B cell (primary cell): ENCODE results near the gene PROSER1. TPM values are rescaled to one million over a fixed set of nuclear protein-coding genes. Genes with fewer than 3 reads are reported as not detected.

Experiments
- ATAC-seq: fragments of 200-7000 bp; cut with Tn5 transposase; one replicate; pipeline ENCODE4 v1.10.0; 2021; ENCODE audit warnings: low read depth, mild to moderate bottlenecking, moderate number of reproducible peaks, moderate library complexity
- CTCF ChIA-PET: fragments of 350-600 bp; sonication (Branson Sonifier 250); formaldehyde crosslinking; loops from one replicate; lab custom pipeline; 2021; ENCODE audit warnings: antibody characterized with exemption, inconsistent platforms; lab: Charles Lee
- POLR2A ChIA-PET: fragments of 350-600 bp; sonication (Branson Sonifier 250); formaldehyde crosslinking; loops from one replicate; lab custom pipeline; 2021; ENCODE audit warnings: antibody characterized with exemption; lab: Charles Lee
- DNase-seq: peaks from one replicate; pipeline ENCODE4 v3.0.0; 2013
- H2AFZ ChIP-seq: 2 replicates; pipeline ENCODE4 v1.6.1; 2012; ENCODE audit warnings: mild to moderate bottlenecking, low read depth, low read length; ENCODE audit not compliant: insufficient read depth, poor library complexity, severe bottlenecking
- H3K27ac ChIP-seq, 2 donors: 1 replicate in 1 of 2; 2 replicates in 1 of 2; pipeline ENCODE4 v1.5.1; 2012 to 2013; ENCODE audit warnings: low read length in 2 of 2, mild to moderate bottlenecking in 2 of 2, moderate library complexity in 1 of 2
- H3K27me3 ChIP-seq, 4 experiments: fragments of 200-600 bp in 1 of 4; sonication (generic) in 1 of 4; replicated peaks in 1 of 4; 1 replicate in 2 of 4; 2 replicates in 2 of 4; pipeline versions ENCODE4 v1.6.1 to v1.7.0; 2013 to 2016; ENCODE audit warnings: low read length in 3 of 4, mild to moderate bottlenecking in 2 of 4, mixed read lengths in 1 of 4, moderate library complexity in 1 of 4; ENCODE audit not compliant: insufficient read depth in 4 of 4, control insufficient read depth in 3 of 4; ENCODE audit errors: control extremely low read depth in 1 of 4
- H3K36me3 ChIP-seq, 2 experiments: replicated peaks in 1 of 2; 1 replicate in 1 of 2; 2 replicates in 1 of 2; pipeline versions ENCODE4 v1.6.1 to v1.7.1; 2013; ENCODE audit warnings: low read length in 1 of 2; ENCODE audit not compliant: insufficient read depth in 2 of 2, control insufficient read depth in 1 of 2; ENCODE audit errors: control extremely low read depth in 1 of 2, extremely low read depth in 1 of 2
- H3K4me1 ChIP-seq, 2 donors: fragments of 200-600 bp in 1 of 2; sonication (generic) in 1 of 2; 1 replicate in 1 of 2; 2 replicates in 1 of 2; pipeline versions ENCODE4 v1.5.1 to v1.6.1; 2013 to 2017; ENCODE audit warnings: low read length in 2 of 2; ENCODE audit not compliant: control insufficient read depth in 2 of 2, insufficient read depth in 2 of 2
- H3K4me2 ChIP-seq: replicated peaks from 2 replicates; pipeline ENCODE3; 2012; ENCODE audit warnings: mild to moderate bottlenecking, low read depth, low read length; ENCODE audit not compliant: poor library complexity, severe bottlenecking
- H3K4me3 ChIP-seq, 5 experiments: fragments of 200-600 bp in 1 of 5; sonication (generic) in 1 of 5; 1 replicate in 3 of 5; 2 replicates in 2 of 5; pipeline versions ENCODE4 v1.5.1 to v1.7.0; 2011 to 2016; ENCODE audit warnings: low read length in 4 of 5, mild to moderate bottlenecking in 4 of 5, low read depth in 2 of 5, control low read depth in 1 of 5, moderate library complexity in 1 of 5; ENCODE audit not compliant: insufficient read depth in 1 of 5; ENCODE audit errors: control extremely low read depth in 1 of 5, extremely low read depth in 1 of 5
- H3K79me2 ChIP-seq: fragments of 200-600 bp; sonication (generic); one replicate; pipeline ENCODE4 v1.6.0; 2016; ENCODE audit warnings: low read length; ENCODE audit not compliant: control insufficient read depth, insufficient read depth
- H3K9ac ChIP-seq: fragments of 200-600 bp; sonication (generic); 2 replicates; pipeline ENCODE4 v1.6.1; 2017; ENCODE audit warnings: mild to moderate bottlenecking, low read length, moderate library complexity
- H3K9me3 ChIP-seq, 3 donors: one replicate each; pipeline versions ENCODE4 v1.6.1 to v1.7.1; 2013; ENCODE audit warnings: low read length in 2 of 3; ENCODE audit not compliant: control insufficient read depth in 2 of 3, insufficient read depth in 1 of 3; ENCODE audit errors: control extremely low read depth in 1 of 3
- H4K20me1 ChIP-seq: 2 replicates; pipeline ENCODE4 v1.6.0; 2012; ENCODE audit warnings: mild to moderate bottlenecking, low read length; ENCODE audit not compliant: insufficient read depth, control insufficient read depth, poor library complexity, severe bottlenecking
- H3K27ac Mint-ChIP-seq: one replicate; pipeline ENCODE4 v1.8.0; 2021; ENCODE audit warnings: mixed read lengths
- H3K27me3 Mint-ChIP-seq: one replicate; pipeline ENCODE4 v1.8.0; 2021; ENCODE audit warnings: mixed read lengths
- H3K4me1 Mint-ChIP-seq: one replicate; pipeline ENCODE4 v1.8.0; 2021; ENCODE audit warnings: mixed read lengths
- H3K4me3 Mint-ChIP-seq: one replicate; pipeline ENCODE4 v1.8.0; 2021; ENCODE audit warnings: mixed read lengths
- H3K9me3 Mint-ChIP-seq: one replicate; pipeline ENCODE4 v1.8.0; 2022; ENCODE audit warnings: mixed read lengths; ENCODE audit not compliant: insufficient read depth
- EZH2 ChIP-seq: IDR thresholded peaks from 2 replicates; pipeline ENCODE4 v1.6.1; 2012; ENCODE audit warnings: borderline replicate concordance, low read depth, mild to moderate bottlenecking, moderate library complexity, low read length; ENCODE audit not compliant: insufficient read depth, poor library complexity, severe bottlenecking
- WGBS: methylation state at CpG from one replicate; pipeline ENCODE4 v1.1.5; 2013; ENCODE audit warnings: missing lambda C conversion rate; ENCODE audit not compliant: insufficient coverage; 5-methylcytosine and 5-hydroxymethylcytosine counted together
- intact Hi-C: fragments of 100-400 bp; cut with micrococcal nuclease; formaldehyde crosslinking; loops from one replicate; pipeline ENCODE4 v1.10.0; 2022
- polyA plus RNA-seq: library from polyadenylated mRNA; depleted of rRNA; stranded (reverse); fragments of >200 nt; gene quantifications from 2 replicates; pipeline ENCODE4 v1.2.3, GENCODE V29; 2012
- total RNA-seq, 2 donors: library from RNA; stranded (reverse); fragments of 120-200 nt in 1 of 2; gene quantifications; 1 replicate in 1 of 2; 2 replicates in 1 of 2; pipeline versions ENCODE4 v1.2.3 to v1.2.4, GENCODE V29; 2013 to 2022
- TF ChIP-seq, protein P1 (sequence below): fragments of 200-600 bp; IDR thresholded peaks from one replicate; pipeline ENCODE4 v1.8.0; 2022; ENCODE audit warnings: antibody characterized with exemption, mild to moderate bottlenecking

Gene PROSER1
- total and polyA plus RNA-seq, 2 donors (not counting 1 experiment from before 2014, with no cell fraction given): 18.1 to 63.5 TPM

DNA sequence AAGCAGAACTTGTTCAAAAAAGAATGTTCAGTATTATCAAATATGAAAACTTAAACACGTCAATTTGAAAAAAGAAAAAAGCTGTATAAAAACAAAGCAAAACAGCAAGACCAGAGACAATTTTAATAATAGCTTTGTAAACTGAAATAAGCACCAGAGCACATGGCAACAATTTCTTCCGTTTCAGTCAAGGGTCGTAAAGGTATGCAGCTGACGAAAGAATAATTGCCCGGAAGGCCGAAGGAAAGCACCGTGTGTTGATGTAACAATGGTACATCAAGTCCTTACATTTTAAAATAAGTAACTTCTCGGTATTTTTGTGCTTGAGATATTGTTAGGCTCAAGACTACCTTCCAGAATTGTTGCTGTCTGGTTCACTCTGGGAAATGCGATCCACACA is 1.7 kb downstream of the PROSER1 start:
- Mint-ChIP-seq H3K27me3 (no peaks in the 10 kb centered on the region), H3K27ac (no peak overlapping the region), H3K9me3 (no peaks in the 10 kb centered on the region), H3K4me1 (peaks cover 62% of the 10 kb centered on the region), H3K4me3 (peak overlapping the region; percentile 92)
- peak overlapping the region in 1 of 2 donors; percentile 95 for H3K27ac ChIP-seq
- intact Hi-C loops: loop anchor here (10.0 kb wide), 2 partner anchors 1549 to 1739 kb away; partner anchors contain the start of gene MRPS31
- POLR2A ChIA-PET: no interaction called here
- WGBS: 0% methylated on average over 1 of the region's 9 CpGs
- CTCF ChIA-PET: no interaction called here
- H3K36me3 ChIP-seq: no peaks in the 10 kb centered on the region
- H3K4me2 ChIP-seq: peak overlapping the region; percentile 87
- H3K4me1 ChIP-seq: peaks cover 30 to 35% of the 10 kb centered on the region in 2 donors
- no peaks in the 10 kb centered on the region for H3K9me3 ChIP-seq
- ATAC-seq (no peak), DNase-seq (peak; percentile 36)
- peak overlapping the region; percentile 95 for H2AFZ ChIP-seq
- H3K4me3 ChIP-seq: peak overlapping the region; percentile 67 to 99 (median 86)
- peaks cover 62% of the 10 kb centered on the region for H3K79me2 ChIP-seq
- peaks cover 30% of the 10 kb centered on the region for H4K20me1 ChIP-seq
- no peak for TF ChIP-seq EZH2
- TF ChIP-seq, protein P1, sequence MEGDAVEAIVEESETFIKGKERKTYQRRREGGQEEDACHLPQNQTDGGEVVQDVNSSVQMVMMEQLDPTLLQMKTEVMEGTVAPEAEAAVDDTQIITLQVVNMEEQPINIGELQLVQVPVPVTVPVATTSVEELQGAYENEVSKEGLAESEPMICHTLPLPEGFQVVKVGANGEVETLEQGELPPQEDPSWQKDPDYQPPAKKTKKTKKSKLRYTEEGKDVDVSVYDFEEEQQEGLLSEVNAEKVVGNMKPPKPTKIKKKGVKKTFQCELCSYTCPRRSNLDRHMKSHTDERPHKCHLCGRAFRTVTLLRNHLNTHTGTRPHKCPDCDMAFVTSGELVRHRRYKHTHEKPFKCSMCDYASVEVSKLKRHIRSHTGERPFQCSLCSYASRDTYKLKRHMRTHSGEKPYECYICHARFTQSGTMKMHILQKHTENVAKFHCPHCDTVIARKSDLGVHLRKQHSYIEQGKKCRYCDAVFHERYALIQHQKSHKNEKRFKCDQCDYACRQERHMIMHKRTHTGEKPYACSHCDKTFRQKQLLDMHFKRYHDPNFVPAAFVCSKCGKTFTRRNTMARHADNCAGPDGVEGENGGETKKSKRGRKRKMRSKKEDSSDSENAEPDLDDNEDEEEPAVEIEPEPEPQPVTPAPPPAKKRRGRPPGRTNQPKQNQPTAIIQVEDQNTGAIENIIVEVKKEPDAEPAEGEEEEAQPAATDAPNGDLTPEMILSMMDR: no peak
- peak overlapping the region; percentile 89 for H3K9ac ChIP-seq
- no peaks in the 10 kb centered on the region for H3K27me3 ChIP-seq

GRCh38 chr13:39035799-39036198 is 2.1 kb downstream of the PROSER1 start:
- intact Hi-C loops: loop anchor here (10.0 kb wide), 2 partner anchors 1549 to 1739 kb away; partner anchors contain the start of gene MRPS31
- Mint-ChIP-seq H3K27me3 (no peaks in the 10 kb centered on the region), H3K4me1 (peaks cover 62% of the 10 kb centered on the region), H3K4me3 (peak overlapping the region; percentile 92), H3K27ac (no peak overlapping the region), H3K9me3 (no peaks in the 10 kb centered on the region)
- Histone ChIP-seq H2AFZ (peak overlapping the region; percentile 95), H3K4me2 (peak overlapping the region; percentile 87), H3K4me3 (peak overlapping the region in 3 of 5 experiments; percentile 85 to 99 (median 86)), H3K4me1 (peaks cover 30 to 35% of the 10 kb centered on the region in 2 donors), H3K9me3 (no peaks in the 10 kb centered on the region), H3K79me2 (peaks cover 62% of the 10 kb centered on the region), H3K27ac (no peak overlapping the region), H3K9ac (peak overlapping the region; percentile 89), H4K20me1 (peaks cover 33% of the 10 kb centered on the region), H3K36me3 (peaks cover 0 to under 1% of the 10 kb centered on the region in 2 experiments), H3K27me3 (no peaks in the 10 kb centered on the region)
- TF ChIP-seq, protein P1: no peak
- TF ChIP-seq EZH2: no peak
- CTCF ChIA-PET: no interaction called here
- 29% methylated on average over 2 of the region's 2 CpGs for WGBS
- no peak for ATAC-seq
- POLR2A ChIA-PET: no interaction called here
- DNase-seq: no peak
